HG03139 (cell line): ENCODE measurements around the gene ANK3.
A peak's percentile ranks its signal among the peaks of the same experiment; 100 is the strongest.

Experiments used
- ATAC-seq: cut with Tn5 transposase; IDR thresholded peaks from one replicate; pipeline ENCODE4 v1.9.1; 2021; ENCODE audit not compliant: unreplicated experiment

ANK3 gene

GRCh38 chr10:60380781-60381180, 8.9 kb downstream of the ANK3 start:
- ATAC-seq: no peak

GRCh38 chr10:60377955-60378354, 11.7 kb downstream of the ANK3 start:
- no peak for ATAC-seq

GRCh38 chr10:60377042-60377352, 12.7 kb downstream of the ANK3 start:
- ATAC-seq: no peak

- no peak for ATAC-seq
These were observed 13.2 kb downstream of the ANK3 start for GRCh38 chr10:60376221-60377041.

DNA sequence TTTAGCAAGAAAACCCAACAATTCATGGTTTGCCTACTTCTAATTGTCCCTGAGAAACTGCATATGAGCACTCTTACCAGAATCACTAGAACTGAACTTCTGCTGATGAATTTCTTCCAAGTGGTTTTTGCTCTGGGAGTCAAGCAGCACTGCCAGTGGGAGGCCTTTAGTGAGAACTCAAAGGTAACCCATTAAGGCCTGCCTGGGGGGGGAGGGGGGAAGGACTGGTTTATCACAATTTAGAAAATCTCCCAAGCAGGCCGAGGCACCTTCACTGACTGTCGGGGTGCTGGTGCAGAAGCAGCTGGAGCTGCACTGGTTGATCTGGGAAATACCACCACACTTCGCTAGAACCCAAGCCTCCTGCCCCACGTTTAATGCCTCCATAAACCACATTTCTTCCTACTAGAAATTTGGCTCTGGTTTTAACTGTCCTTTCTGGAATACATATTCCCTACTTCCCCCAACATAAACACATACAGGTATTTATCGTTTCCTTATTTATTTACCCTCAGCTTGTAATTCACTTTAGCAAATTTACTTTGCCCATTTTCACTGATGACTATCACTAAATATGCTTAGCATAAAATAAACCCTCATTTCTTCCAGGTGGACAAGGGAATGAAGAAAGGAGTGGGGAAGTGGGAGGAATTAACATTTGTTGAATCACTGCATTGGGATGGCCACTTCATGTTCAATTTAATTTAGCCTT, 14.2 kb downstream of the ANK3 start:
- no peak for ATAC-seq

- no peak for ATAC-seq
These were observed 14.8 kb downstream of the ANK3 start for GRCh38 chr10:60374836-60375235.

GRCh38 chr10:60372436-60372835, 17.2 kb downstream of the ANK3 start:
- ATAC-seq: no peak

- no peak for ATAC-seq
These were observed 20.1 kb downstream of the ANK3 start for GRCh38 chr10:60369547-60369930.

DNA sequence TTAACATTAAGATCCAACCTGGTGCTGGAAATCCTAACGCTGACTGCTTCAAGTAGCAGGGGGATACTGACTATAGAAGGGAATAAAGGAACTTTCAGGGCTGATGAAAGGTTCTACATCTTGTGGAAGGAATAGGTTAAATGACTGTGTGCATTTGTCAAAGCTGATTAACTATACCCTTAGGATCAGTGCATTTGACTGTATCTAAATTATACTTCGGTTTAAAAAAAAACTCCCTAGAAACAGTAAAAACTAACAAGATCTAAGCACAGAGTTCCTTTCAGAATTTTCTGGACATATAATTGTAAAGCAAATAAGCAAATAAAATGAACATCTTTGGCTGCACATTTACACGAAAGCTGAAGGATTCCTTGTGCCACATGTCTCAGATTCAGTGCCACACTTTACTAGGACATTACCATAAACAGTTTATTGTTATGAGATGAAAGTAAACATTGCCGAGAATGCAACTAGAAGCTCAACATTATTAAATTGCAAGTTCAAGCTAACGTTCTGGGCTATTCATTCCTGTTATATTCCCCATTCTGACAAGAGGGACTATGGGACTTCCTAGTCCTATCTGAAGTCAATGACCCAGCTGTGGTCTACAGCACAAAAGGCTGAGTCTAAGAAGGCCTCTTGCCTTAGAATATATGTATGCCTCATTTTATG, 20.7 kb downstream of the ANK3 start:
- ATAC-seq: no peak

DNA sequence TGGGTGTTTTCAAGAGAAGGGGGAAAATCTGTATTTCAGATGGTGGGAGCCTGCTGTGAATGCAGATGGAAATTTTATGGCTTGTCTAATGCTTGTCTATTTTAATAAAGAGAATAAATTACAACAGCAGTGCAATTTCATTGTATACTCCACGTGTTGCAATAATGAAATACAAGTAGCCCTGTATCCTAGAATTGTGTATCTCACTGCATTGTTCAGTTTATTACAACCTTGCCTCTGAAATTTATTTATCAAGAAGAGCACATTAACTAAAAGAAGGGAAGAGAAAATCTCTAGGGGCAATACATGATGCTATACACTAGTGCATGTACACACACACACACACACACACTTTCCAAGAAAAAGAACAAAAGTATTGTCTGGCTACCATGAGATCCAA, 21.8 kb downstream of the ANK3 start:
- no peak for ATAC-seq

GRCh38 chr10:60367431-60367830, 22.2 kb downstream of the ANK3 start:
- ATAC-seq: no peak

DNA sequence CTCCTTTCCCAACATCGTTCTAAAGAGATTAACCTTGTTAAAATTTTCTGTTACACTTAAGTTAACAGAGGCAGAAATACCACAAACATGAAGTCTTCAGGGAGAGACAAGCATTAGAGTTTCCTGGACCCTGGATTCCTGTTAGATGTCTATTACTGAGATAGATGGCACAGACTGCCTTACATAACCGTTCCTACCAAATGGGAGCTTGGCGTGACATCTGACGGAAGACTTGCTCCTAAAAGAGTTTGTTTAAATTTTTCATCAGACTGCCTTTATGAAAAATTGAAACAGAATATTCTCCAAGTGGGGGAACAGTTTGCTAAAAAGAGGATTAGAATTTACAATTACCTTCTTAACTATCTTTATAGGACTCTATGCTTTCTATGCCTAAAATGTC, 22.7 kb downstream of the ANK3 start:
- no peak for ATAC-seq

GRCh38 chr10:60363187-60363586, 26.5 kb downstream of the ANK3 start:
- no peak for ATAC-seq

DNA sequence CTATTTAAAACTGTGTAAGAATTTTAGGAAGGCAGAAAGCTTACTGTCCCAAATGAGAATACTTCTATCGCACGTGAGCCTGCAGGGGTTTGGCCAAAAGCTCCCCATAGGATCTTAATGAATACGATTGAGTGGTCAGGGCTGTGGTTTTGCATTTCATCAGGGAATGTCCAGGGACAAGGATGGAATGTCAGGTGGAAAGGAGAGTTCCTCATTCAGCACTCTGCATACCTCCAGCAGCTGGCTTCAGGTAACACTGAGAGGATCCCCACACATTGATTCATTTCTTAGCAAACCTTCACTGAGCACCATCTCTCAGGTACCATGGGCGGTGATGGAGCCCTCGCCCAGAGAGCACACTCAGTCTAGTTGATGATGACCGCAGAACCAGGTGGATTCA, 27.2 kb downstream of the ANK3 start:
- ATAC-seq: no peak

- ATAC-seq: no peak
These were observed 30.6 kb downstream of the ANK3 start for GRCh38 chr10:60359066-60359465.

DNA sequence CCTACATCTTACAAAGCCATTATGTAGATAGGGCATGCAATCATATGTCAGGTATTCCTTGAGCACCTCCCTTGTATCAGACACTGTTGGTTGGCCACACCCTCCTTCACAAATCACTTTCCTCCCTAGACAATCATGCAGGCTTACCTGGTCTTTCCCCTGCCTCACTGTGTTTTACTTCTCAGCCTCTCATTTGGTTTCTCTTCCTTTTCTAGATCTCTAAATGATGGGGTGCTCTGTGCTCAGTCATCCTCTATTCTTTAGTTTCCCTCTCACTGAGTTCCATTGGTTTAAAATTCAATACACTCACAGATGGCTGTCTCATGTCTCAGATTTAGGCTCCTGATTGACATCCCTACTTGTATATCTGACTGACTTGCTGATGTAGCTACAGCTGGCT, 31.4 kb downstream of the ANK3 start:
- ATAC-seq: peak; percentile 82

DNA sequence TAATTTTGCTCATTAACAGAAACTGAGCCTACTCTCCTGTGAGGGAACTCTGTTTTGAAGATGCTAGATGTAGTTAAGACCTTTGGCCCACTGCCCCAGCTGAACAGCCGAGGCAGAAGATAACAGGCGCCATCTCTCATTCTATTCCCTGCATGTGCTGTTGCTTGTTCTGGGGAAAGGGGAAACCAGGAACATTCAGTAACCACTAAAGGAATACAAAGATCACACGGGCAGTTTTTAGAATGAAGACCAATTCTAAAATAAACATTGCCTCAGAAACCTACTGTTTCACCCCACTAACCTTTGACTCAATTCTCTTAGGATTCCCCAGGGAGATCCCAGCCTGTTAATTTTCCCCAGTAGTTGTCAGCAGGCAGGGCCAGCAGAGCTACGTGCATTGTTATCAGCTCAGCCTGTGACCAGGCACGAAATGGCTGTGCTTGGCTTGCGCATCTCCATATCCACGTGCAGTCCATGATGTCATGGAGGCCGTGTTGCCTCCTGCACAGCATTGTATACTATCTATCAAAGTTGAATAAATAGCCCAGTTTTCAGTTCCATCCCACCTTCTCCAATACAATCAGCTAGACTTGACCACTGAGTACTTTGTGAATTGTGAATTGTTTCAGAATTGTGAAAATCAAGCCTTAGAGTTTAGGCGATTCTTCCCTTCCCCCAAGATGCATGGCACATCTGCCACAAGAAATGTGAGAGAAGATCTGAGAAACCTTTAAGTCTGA, 36.0 kb downstream of the ANK3 start:
- no peak for ATAC-seq

- ATAC-seq: peak; percentile 46
These were observed 37.6 kb downstream of the ANK3 start for GRCh38 chr10:60352105-60352504.

DNA sequence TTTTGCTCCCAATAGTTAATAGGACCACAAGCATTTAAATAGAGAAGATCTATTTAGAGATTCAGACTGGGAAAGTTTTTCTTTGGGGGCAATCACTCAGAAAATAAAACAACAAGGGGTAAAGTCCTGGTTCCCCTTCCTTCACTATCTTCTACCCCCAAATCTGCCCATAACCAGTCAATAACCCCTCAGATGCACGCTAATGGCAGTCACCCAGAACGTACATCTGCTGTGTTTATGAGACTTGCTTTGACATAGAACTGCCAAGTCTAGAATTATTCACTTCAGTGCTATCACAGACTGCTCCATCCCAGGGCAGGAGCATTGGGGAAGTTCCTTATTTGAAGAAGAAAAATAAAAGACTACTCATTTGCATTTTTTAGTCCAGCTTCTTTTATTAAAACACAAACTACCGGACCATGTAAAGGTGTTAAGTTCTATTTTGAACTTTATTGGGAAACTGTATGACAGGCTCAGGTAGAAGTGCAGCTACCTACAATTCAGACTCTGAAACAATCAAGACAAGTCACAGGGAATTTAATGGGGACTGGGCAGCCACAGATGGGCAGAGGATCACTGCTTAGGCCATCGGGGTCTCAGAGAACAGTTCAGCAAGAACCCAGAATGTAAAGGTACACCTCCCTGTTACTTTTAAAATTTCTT, 38.4 kb downstream of the ANK3 start:
- no peak for ATAC-seq

- no peak for ATAC-seq
These were observed 39.3 kb downstream of the ANK3 start for GRCh38 chr10:60350400-60350799.

- ATAC-seq: no peak
These were observed 40.2 kb downstream of the ANK3 start for GRCh38 chr10:60349426-60349825.
